ENCODE results near the gene AMPH.

Gene AMPH

DNA sequence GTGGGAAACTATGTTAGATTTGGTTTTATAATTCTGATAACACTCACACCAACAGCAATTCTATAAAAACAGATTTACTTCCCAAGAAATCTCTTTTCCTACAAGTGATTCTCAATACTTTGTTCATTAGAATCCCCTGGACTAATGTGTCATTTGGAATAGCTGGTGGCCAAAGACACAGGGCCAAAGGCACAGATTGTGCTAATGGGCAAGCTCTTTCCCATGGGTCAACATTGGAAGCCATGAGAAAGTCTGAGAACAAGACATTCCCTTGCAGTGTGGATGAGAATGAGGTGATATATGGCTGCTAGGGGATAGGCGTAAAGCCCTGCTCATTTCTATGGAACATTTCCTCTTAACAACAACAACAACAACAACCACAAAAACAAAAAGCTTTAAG lies 153.8 kb downstream of the AMPH start:
- TF ChIP-seq, protein P1, sequence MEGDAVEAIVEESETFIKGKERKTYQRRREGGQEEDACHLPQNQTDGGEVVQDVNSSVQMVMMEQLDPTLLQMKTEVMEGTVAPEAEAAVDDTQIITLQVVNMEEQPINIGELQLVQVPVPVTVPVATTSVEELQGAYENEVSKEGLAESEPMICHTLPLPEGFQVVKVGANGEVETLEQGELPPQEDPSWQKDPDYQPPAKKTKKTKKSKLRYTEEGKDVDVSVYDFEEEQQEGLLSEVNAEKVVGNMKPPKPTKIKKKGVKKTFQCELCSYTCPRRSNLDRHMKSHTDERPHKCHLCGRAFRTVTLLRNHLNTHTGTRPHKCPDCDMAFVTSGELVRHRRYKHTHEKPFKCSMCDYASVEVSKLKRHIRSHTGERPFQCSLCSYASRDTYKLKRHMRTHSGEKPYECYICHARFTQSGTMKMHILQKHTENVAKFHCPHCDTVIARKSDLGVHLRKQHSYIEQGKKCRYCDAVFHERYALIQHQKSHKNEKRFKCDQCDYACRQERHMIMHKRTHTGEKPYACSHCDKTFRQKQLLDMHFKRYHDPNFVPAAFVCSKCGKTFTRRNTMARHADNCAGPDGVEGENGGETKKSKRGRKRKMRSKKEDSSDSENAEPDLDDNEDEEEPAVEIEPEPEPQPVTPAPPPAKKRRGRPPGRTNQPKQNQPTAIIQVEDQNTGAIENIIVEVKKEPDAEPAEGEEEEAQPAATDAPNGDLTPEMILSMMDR (conservative IDR thresholded peaks at IDR 0.05; ENCODE audit: low read length): no peak
- DNase-seq (ENCODE audit: low read depth): no peak
- H3K4me3 ChIP-seq (ENCODE audit: low read length): no peak overlapping the region

GRCh38 chr7:38476764-38477163 lies 154.4 kb downstream of the AMPH start:
- no peak overlapping the region for H3K4me3 ChIP-seq (ENCODE audit: low read length)
- DNase-seq (ENCODE audit: low read depth): no peak
- TF ChIP-seq, protein P1 (conservative IDR thresholded peaks at IDR 0.05; ENCODE audit: low read length): no peak

- no peak for DNase-seq (ENCODE audit: low read depth)
- TF ChIP-seq, protein P1 (conservative IDR thresholded peaks at IDR 0.05; ENCODE audit: low read length): no peak
- no peak overlapping the region for H3K4me3 ChIP-seq (ENCODE audit: low read length)
These were observed 165.2 kb downstream of the AMPH start for GRCh38 chr7:38465956-38466355.

DNA sequence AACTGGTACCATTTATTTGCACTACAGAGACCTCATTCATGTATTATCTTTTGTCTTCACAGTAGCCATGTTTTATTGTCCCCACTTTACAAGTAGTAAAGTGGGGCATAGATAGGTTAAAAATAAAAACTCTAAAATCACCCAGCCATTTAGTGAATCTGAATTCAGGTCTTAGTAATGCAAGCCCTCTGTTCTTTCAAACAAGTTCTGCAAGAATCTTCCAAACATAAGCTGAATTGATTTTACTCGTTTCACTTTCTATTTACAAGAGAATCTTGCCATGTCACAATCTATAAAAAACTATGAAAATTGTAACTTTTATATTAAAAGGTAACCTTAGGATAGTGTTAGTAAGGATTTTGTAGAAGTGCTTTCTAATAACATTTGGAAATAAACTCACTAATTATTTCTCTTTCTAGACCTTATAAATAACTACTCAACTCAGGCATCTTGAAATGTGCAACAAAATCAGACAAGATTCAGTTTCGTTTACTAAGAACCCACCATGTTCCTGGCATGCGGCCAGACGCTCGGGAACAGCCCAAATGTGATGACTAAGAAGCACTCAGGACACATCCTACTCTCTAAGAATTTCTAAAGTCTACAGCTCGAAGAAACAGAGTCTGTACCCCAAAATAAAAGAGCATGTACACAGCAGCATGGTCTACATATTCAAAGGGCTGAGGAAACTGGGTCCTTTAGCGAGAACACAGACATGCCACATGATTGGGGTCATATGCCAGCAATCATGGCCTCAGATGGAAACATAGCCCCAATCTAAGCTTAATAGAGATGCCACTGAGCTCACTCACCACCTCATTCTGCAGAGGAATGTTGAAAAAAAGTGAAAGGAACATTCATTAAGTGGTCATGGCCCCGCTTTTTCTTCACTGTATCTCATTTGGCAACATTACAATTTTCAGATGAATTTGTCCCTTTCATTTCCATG lies 167.6 kb downstream of the AMPH start:
- no peak overlapping the region for H3K4me3 ChIP-seq (ENCODE audit: low read length)
- DNase-seq (ENCODE audit: low read depth): peak; percentile 59
- TF ChIP-seq, protein P1 (conservative IDR thresholded peaks at IDR 0.05; ENCODE audit: low read length): no peak

GRCh38 chr7:38462819-38463218 lies 168.4 kb downstream of the AMPH start:
- TF ChIP-seq, protein P1 (conservative IDR thresholded peaks at IDR 0.05; ENCODE audit: low read length): no peak
- no peak overlapping the region for H3K4me3 ChIP-seq (ENCODE audit: low read length)
- DNase-seq (ENCODE audit: low read depth): no peak

- no peak for DNase-seq (ENCODE audit: low read depth)
- TF ChIP-seq, protein P1 (conservative IDR thresholded peaks at IDR 0.05; ENCODE audit: low read length): no peak
- no peak overlapping the region for H3K4me3 ChIP-seq (ENCODE audit: low read length)
These were observed 169.3 kb downstream of the AMPH start for GRCh38 chr7:38461887-38462286.

DNA sequence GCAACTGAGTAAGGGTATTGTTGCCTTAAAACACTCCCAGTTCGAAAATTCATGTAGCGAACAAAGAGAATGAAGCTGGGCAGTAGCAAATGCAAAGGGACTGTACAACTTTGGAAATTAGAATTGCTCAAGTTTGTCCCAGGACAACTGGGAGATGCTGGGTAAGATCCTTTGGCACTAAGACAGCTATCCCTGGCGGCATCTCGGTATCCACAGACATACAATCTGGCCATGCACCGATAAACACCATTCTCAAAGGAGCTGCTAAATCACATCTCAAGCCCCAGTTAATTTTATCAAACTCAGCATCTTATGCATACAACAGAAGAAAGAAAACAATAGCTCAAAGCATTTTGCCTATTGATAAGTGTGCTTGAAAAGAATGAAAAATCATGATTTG lies 177.3 kb downstream of the AMPH start:
- TF ChIP-seq, protein P1 (conservative IDR thresholded peaks at IDR 0.05; ENCODE audit: low read length): no peak
- no peak overlapping the region for H3K4me3 ChIP-seq (ENCODE audit: low read length)
- DNase-seq (ENCODE audit: low read depth): no peak

All from AG10803 (cell line).